ENCODE measurements around the gene SLC6A3.
A peak's percentile ranks its signal among the peaks of the same experiment; 100 is the strongest.

The SLC6A3 gene

DNA sequence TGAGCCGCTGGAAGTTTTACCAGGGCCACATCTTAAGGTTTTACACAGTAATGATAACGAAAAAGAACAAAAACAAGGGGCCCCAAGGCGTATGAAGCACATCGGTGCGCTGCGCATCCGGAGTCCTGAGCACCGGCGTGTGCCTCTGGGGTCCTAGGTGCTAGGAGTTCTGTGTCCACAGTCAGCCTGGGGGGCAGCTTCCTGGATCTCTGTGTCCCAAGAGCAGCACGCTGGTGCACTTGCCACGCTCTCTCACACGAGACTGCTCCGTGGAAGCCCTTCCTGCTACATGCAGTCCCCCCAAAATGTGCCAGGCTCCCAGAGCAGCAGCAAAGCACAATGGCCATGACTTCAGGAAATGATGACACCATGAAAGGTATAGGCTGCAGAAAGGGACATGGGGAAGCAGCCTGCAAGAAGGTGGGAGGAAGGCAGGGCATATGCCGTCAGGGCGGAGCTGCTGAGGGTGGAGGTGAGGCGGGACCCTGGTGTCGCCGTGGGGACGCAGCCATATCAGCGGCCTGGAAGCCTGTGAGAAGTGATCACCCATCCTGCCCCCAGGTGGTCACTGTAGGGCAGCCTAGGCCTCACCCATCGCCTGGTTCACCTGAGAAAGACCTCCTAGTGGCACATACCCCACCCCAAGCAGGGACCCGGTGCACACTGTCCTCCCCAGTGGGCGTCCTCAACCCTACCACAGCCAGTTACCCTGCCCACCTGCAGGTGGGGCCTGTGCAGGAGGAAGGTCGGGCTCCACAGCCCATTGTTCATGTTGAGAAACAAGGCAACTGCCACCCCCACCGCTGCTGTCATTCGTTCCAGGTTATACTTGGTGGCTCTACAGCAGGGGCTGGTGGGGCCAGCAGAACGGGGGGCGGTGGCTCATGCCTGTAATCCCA, 23.6 kb upstream of the SLC6A3 start:
- no peak overlapping the region for H3K4me3 ChIP-seq (ENCODE audit: low read depth, low read length)
- no peak overlapping the region for H2AFZ ChIP-seq
- H3K79me2 ChIP-seq, result no peaks in the 10 kb centered on the region
- H3K9me3 ChIP-seq (ENCODE audit: control insufficient read depth, low read length), result no peaks in the 10 kb centered on the region
- no peak overlapping the region for H3K27ac ChIP-seq
- no peaks in the 10 kb centered on the region for H3K4me1 ChIP-seq
- no peaks in the 10 kb centered on the region for H3K27me3 ChIP-seq (ENCODE audit: control insufficient read depth, insufficient read depth, low read length)
- no peak overlapping the region for H3K4me2 ChIP-seq (ENCODE audit: low read length)
- TF ChIP-seq, protein P1, sequence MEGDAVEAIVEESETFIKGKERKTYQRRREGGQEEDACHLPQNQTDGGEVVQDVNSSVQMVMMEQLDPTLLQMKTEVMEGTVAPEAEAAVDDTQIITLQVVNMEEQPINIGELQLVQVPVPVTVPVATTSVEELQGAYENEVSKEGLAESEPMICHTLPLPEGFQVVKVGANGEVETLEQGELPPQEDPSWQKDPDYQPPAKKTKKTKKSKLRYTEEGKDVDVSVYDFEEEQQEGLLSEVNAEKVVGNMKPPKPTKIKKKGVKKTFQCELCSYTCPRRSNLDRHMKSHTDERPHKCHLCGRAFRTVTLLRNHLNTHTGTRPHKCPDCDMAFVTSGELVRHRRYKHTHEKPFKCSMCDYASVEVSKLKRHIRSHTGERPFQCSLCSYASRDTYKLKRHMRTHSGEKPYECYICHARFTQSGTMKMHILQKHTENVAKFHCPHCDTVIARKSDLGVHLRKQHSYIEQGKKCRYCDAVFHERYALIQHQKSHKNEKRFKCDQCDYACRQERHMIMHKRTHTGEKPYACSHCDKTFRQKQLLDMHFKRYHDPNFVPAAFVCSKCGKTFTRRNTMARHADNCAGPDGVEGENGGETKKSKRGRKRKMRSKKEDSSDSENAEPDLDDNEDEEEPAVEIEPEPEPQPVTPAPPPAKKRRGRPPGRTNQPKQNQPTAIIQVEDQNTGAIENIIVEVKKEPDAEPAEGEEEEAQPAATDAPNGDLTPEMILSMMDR (IDR thresholded peaks at IDR 0.05), result no peak
- H3K36me3 ChIP-seq (ENCODE audit: control insufficient read depth, insufficient read depth, low read length), result no peaks in the 10 kb centered on the region
- no peak overlapping the region for H3K9ac ChIP-seq

DNA sequence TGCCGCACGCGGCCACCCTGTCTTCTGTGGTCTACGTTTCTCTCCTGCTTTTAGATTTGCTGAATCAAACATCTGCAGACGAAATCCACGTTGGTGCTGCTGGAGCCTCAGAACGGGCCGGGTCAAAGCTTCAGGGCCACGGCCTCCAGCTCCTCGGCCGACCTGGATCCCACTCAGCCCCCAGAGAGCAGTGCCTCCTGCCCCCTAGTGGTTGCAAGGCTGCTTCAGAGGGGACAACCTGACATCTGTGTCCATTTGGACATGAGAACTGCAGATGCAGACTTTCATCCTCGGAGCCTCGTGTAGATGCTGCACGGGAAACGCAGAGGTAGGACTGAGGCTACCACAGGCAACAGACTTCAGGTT, 23.0 kb upstream of the SLC6A3 start:
- no peaks in the 10 kb centered on the region for H3K9me3 ChIP-seq (ENCODE audit: control insufficient read depth, low read length)

DNA sequence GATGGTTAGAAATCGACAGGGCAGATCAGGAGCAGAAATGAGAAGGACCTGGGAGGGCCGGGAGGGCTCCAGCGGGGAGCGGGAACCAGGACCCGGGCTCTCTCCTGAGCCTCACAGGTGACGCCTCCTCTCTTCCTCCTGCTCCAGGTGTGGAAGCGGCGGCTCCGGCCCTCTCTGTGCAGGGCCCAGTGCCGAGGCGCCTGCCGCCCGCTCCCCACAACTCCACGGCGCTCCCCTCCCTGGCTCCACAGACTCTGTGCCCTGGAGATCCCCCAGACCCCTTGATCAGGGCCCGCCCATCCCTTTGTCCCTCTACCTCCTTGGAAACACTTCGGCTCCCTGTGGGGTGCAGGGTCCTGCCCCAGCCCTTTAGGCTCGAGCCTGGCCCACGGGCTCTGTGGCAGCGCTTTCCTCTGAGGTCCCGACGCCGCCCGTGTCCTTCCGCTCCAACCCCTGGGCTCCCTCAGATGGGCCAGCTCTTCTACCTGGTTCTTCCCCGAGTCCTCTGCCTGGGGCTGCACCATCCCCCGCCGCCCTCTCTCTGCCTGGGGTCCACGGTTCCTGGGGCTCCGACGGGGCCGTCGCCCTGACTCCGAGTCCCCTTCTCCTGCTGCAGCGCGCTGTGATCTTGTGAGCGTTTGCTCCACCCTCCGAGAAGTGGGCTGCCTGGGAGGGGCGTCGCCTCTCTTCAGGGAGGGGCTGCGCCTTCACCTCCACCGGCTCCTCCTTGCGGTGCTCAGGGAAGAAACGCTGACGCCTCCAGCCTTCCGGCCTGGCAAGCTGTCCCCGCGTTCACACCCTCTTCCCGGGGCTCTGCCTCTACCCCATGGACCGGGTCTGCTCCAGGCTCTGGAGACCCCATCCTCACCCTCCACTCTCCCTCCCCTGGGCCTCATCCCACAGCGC, 22.4 kb upstream of the SLC6A3 start:
- Histone ChIP-seq H3K79me2 (no peaks in the 10 kb centered on the region), H3K9ac (no peak overlapping the region), H3K27ac (no peak overlapping the region), H3K27me3 (ENCODE audit: control insufficient read depth, insufficient read depth, low read length) (no peaks in the 10 kb centered on the region), H3K4me1 (no peaks in the 10 kb centered on the region), H3K36me3 (ENCODE audit: control insufficient read depth, insufficient read depth, low read length) (no peaks in the 10 kb centered on the region), H3K4me2 (ENCODE audit: low read length) (no peak overlapping the region), H3K4me3 (ENCODE audit: low read depth, low read length) (no peak overlapping the region), H3K9me3 (ENCODE audit: control insufficient read depth, low read length) (no peaks in the 10 kb centered on the region), H2AFZ (no peak overlapping the region)
- TF ChIP-seq, protein P1 (IDR thresholded peaks at IDR 0.05), result no peak

More for the DNA sequence above, 23.0 kb upstream of the SLC6A3 start:
- no peak overlapping the region for H3K4me2 ChIP-seq (ENCODE audit: low read length)
- no peaks in the 10 kb centered on the region for H3K4me1 ChIP-seq
- H3K4me3 ChIP-seq (ENCODE audit: low read depth, low read length), result no peak overlapping the region
- TF ChIP-seq, protein P1 (IDR thresholded peaks at IDR 0.05), result peak; percentile 48
- H2AFZ ChIP-seq, result no peak overlapping the region
- H3K27me3 ChIP-seq (ENCODE audit: control insufficient read depth, insufficient read depth, low read length), result no peaks in the 10 kb centered on the region
- no peak overlapping the region for H3K27ac ChIP-seq
- no peak overlapping the region for H3K9ac ChIP-seq
- H3K79me2 ChIP-seq, result no peaks in the 10 kb centered on the region
- no peaks in the 10 kb centered on the region for H3K36me3 ChIP-seq (ENCODE audit: control insufficient read depth, insufficient read depth, low read length)

DNA sequence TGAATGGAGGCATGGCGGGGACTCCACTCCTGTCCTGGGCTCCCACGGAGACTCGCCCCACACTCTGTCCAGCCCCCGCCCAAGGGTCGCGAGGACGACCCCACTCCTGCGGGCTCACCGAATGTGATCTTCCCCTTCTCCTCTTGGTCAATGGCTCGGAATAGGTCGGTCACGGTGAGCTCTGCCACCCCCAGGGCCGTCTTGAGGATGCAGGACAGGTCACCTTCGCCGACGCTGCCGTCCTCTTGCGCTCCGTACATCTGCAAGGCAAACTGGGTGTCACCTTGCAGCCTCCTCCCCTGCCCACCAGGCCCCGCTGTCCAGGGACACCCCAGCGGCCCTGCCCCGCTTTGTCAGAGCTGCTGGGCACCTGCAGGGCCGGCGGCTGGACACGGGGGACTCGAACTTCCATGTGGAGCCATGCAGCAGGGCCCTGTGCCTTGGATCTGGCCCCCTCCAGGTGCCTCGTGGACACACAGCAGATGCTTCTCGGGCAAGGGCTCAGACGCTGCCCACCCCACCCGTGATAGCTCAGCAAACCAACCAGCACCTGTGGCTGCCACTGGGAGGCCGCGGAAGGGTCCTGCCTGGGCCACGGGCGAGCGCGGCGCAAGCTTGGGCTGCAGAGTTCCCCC, 21.5 kb upstream of the SLC6A3 start:
- Histone ChIP-seq H3K27me3 (ENCODE audit: control insufficient read depth, insufficient read depth, low read length) (no peaks in the 10 kb centered on the region), H3K9ac (no peak overlapping the region), H3K27ac (no peak overlapping the region), H2AFZ (no peak overlapping the region), H3K4me1 (no peaks in the 10 kb centered on the region), H3K79me2 (no peaks in the 10 kb centered on the region), H3K36me3 (ENCODE audit: control insufficient read depth, insufficient read depth, low read length) (no peaks in the 10 kb centered on the region), H3K9me3 (ENCODE audit: control insufficient read depth, low read length) (no peaks in the 10 kb centered on the region), H3K4me2 (ENCODE audit: low read length) (no peak overlapping the region), H3K4me3 (ENCODE audit: low read depth, low read length) (no peak overlapping the region)
- TF ChIP-seq, protein P1 (IDR thresholded peaks at IDR 0.05), result no peak

Data from parathyroid adenoma (tissue), 2 donors.